IMR-90 (cell line): ENCODE measurements around the gene FBLN1.

Source experiments
- BHLHE40 ChIP-seq: fragments of 150-350 bp; IDR thresholded peaks from 2 replicates; pipeline ENCODE4 v1.6.1; 2016; ENCODE audit warnings: mild to moderate bottlenecking, low read depth, low read length
- CEBPB ChIP-seq: IDR thresholded peaks from 2 replicates; pipeline ENCODE4 v1.6.1; 2012; ENCODE audit warnings: low read depth, low read length, improper control_type of control experiment
- CTCF ChIP-seq: conservative IDR thresholded peaks from 2 replicates; pipeline ENCODE4 v1.5.1; 2012; ENCODE audit warnings: mild to moderate bottlenecking, low read depth, low read length, improper control_type of control experiment
- FOS ChIP-seq: fragments of 150-350 bp; IDR thresholded peaks from 2 replicates; pipeline ENCODE4 v1.6.1; 2016; ENCODE audit warnings: low read depth, low read length
- POLR2A ChIP-seq: IDR thresholded peaks from 2 replicates; pipeline ENCODE4 v1.6.1; 2012; ENCODE audit warnings: mild to moderate bottlenecking, low read depth, low read length

GRCh38 chr22:45597460-45598192 is 94.9 kb downstream of the FBLN1 start:
- TF ChIP-seq CTCF (no peak), CEBPB (no peak), FOS (no peak), POLR2A (no peak), BHLHE40 (no peak)
